22Rv1 (cell line): Measurements from ENCODE around the gene POU2F1.

Source experiments
- CTCF ChIP-seq: fragments of 450-650 bp; IDR thresholded peaks from 2 replicates; pipeline ENCODE4 v1.5.1; 2017; ENCODE audit warnings: mild to moderate bottlenecking
- ZFX ChIP-seq: fragments of 450-650 bp; IDR thresholded peaks from 2 replicates; pipeline ENCODE4 v1.6.1; 2017; ENCODE audit warnings: antibody characterized with exemption, borderline replicate concordance

DNA sequence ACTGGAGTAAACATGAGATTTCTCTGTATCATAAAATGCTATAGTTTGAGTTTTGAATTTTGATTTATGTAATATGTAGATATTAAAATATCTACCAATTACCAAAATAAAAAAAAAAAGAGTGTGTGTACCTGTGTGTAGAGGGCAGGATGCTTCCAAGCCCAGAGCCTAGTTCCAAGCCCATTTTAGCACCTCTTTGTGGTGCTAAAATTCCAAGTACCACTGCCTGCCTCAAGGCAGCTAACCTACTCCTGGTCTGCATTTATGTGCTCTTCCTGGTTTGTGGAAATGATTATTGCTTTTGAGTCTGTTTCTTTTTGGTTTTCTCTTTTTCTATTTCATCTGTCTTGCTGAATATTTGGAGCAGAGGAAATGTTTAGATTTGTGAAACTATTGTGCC lies 8.7 kb upstream of the POU2F1 start:
- TF ChIP-seq CTCF (no peak), ZFX (no peak)
